ENCODE measurements around the gene ZNF845.
"Not testable (repeated sequence)": the region's sequence is repeated elsewhere in the genome, so short reads cannot be mapped to it uniquely, and the experiment has no call there.

Gene ZNF845

GRCh38 chr19:53388168-53388567 lies 54.6 kb downstream of the ZNF845 start:
- DNase-seq: no peak

GRCh38 chr19:53388904-53389303 lies 55.4 kb downstream of the ZNF845 start:
- no peak for DNase-seq

GRCh38 chr19:53389571-53389970 lies 56.0 kb downstream of the ZNF845 start:
- DNase-seq: no peak

- DNase-seq: no peak
These were observed 56.4 kb downstream of the ZNF845 start for GRCh38 chr19:53389978-53390377.

- no peak for DNase-seq
These were observed 61.0 kb downstream of the ZNF845 start for GRCh38 chr19:53394522-53394973.

GRCh38 chr19:53394974-53395839 lies 61.7 kb downstream of the ZNF845 start, which contains the start of gene ZNF765:
Gene ZNF765, plus strand, starts transcription at chr19:53395149. Its CDS starts 2,867 bp downstream, at chr19:53398016.
- peak; percentile 92 to 95 for DNase-seq

- DNase-seq: not testable (repeated sequence)
These were observed 62.4 kb downstream of the ZNF845 start for GRCh38 chr19:53395840-53396524.

- DNase-seq: no peak
These were observed 62.9 kb downstream of the ZNF845 start for GRCh38 chr19:53396525-53396868.

- DNase-seq: not testable (repeated sequence)
These were observed 64.4 kb downstream of the ZNF845 start for GRCh38 chr19:53397918-53398317.

All from bone marrow (tissue), 2 donors.